ENCODE results near the gene CFAP97D2.

Gene CFAP97D2

DNA sequence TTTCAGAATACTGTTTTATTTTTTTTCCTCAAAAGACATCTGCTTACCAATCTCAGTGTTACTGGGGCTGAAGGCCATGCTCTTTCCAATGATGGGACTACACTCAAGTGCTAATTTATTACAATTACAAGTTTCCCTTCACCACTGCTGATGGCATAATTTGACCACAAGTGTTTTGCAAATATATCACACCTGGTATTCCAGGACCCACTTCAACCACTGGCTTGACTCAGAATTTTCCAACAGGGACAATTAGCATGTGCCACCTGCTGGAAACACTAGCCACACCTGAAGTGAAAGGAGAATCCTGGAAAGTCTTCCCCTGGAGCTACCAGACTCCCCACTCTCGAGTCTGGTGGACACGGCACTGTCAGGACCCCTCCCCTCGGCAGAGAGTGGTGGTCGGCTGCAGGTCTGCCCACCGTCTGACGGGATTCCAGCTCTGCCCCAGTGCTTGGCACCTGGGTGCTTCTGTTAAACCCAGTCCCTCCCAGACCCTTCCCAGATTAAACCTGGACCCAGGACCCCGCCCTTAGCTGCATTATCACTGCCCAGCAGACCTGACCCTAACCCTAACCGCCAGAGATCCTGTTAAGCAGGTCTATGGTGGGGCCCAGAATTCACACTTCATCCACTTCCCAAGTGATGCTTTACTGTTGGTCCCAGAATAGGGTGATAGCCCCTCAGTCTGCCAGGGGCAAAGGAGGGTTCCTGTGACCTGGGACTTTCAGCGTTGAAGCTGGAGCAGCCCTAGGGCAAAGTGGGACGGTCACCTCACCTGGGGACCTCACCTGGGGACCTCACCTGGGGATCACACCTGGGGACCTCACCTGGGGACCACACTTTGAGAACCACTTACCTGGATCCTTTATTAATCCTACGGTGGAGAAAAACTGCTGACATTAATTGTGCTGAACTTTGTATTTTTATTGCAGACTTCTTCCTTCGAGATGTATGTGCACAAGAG lies 29.0 kb upstream of the CFAP97D2 start:
- no peak for TF ChIP-seq SNAI2 (CRISPR knock-in tag; IDR thresholded peaks at IDR 0.05)
- TF ChIP-seq, protein P1, sequence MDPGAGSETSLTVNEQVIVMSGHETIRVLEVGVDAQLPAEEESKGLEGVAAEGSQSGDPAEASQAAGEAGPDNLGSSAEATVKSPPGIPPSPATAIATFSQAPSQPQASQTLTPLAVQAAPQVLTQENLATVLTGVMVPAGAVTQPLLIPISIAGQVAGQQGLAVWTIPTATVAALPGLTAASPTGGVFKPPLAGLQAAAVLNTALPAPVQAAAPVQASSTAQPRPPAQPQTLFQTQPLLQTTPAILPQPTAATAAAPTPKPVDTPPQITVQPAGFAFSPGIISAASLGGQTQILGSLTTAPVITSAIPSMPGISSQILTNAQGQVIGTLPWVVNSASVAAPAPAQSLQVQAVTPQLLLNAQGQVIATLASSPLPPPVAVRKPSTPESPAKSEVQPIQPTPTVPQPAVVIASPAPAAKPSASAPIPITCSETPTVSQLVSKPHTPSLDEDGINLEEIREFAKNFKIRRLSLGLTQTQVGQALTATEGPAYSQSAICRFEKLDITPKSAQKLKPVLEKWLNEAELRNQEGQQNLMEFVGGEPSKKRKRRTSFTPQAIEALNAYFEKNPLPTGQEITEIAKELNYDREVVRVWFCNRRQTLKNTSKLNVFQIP (CRISPR knock-in tag; IDR thresholded peaks at IDR 0.05; ENCODE audit: borderline replicate concordance, low read depth), result no peak
- no peak for TF ChIP-seq PPARA (CRISPR knock-in tag; IDR thresholded peaks at IDR 0.05; ENCODE audit: borderline replicate concordance)
- TF ChIP-seq ARNTL (CRISPR knock-in tag; IDR thresholded peaks at IDR 0.05; ENCODE audit: borderline replicate concordance, low read depth), result no peak
- no peak for TF ChIP-seq ZFP30 (CRISPR knock-in tag; IDR thresholded peaks at IDR 0.05)
- TF ChIP-seq, protein P2, sequence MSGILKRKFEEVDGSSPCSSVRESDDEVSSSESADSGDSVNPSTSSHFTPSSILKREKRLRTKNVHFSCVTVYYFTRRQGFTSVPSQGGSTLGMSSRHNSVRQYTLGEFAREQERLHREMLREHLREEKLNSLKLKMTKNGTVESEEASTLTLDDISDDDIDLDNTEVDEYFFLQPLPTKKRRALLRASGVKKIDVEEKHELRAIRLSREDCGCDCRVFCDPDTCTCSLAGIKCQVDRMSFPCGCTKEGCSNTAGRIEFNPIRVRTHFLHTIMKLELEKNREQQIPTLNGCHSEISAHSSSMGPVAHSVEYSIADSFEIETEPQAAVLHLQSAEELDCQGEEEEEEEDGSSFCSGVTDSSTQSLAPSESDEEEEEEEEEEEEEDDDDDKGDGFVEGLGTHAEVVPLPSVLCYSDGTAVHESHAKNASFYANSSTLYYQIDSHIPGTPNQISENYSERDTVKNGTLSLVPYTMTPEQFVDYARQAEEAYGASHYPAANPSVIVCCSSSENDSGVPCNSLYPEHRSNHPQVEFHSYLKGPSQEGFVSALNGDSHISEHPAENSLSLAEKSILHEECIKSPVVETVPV (CRISPR knock-in tag; IDR thresholded peaks at IDR 0.05), result no peak
- no peak for TF ChIP-seq BACH2 (CRISPR knock-in tag; IDR thresholded peaks at IDR 0.05; ENCODE audit: borderline replicate concordance)
- no peak for TF ChIP-seq GLIS3 (CRISPR knock-in tag; IDR thresholded peaks at IDR 0.05)
- no peak for TF ChIP-seq TCF4 (CRISPR knock-in tag; IDR thresholded peaks at IDR 0.05; ENCODE audit: borderline replicate concordance)
- no peak for TF ChIP-seq CSDC2 (CRISPR knock-in tag; IDR thresholded peaks at IDR 0.05)
- TF ChIP-seq ISL1 (CRISPR knock-in tag; IDR thresholded peaks at IDR 0.05), result no peak
- no peak for TF ChIP-seq RARB (CRISPR knock-in tag; IDR thresholded peaks at IDR 0.05)
- no peak for TF ChIP-seq ZNF8 (CRISPR knock-in tag; IDR thresholded peaks at IDR 0.05)
- TF ChIP-seq, protein P3, sequence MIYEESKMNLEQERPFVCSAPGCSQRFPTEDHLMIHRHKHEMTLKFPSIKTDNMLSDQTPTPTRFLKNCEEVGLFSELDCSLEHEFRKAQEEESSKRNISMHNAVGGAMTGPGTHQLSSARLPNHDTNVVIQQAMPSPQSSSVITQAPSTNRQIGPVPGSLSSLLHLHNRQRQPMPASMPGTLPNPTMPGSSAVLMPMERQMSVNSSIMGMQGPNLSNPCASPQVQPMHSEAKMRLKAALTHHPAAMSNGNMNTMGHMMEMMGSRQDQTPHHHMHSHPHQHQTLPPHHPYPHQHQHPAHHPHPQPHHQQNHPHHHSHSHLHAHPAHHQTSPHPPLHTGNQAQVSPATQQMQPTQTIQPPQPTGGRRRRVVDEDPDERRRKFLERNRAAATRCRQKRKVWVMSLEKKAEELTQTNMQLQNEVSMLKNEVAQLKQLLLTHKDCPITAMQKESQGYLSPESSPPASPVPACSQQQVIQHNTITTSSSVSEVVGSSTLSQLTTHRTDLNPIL (CRISPR knock-in tag; IDR thresholded peaks at IDR 0.05; ENCODE audit: low read depth), result no peak
- TF ChIP-seq TOX (CRISPR knock-in tag; IDR thresholded peaks at IDR 0.05; ENCODE audit: borderline replicate concordance), result no peak
- TF ChIP-seq ZFP3 (CRISPR knock-in tag; IDR thresholded peaks at IDR 0.05), result no peak
- no peak for ATAC-seq

DNA sequence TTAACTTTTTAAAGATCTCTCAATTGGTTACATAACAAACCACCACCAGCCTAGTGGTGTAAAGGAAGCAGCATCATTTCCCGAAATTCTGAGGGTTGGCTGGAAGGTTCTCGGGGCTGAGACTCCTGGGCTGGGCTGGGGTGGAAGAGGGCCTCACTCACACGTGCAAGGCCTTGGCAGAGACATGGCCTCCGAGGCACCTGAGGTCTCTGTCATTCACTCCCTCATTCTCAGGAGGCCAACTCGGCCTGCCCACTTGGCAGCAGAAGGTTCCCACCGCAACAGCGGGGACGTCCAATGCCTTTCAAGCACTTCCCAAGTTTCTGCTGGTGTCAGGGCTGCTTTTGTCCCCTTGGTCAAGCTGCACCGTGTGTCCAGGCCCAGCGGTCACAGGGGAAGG lies 28.0 kb upstream of the CFAP97D2 start:
- no peak for ATAC-seq
- TF ChIP-seq, protein P2 (CRISPR knock-in tag; IDR thresholded peaks at IDR 0.05), result no peak
- TF ChIP-seq, protein P1 (CRISPR knock-in tag; IDR thresholded peaks at IDR 0.05; ENCODE audit: borderline replicate concordance, low read depth), result no peak
- TF ChIP-seq SNAI2 (CRISPR knock-in tag; IDR thresholded peaks at IDR 0.05) (no peak), ISL1 (CRISPR knock-in tag; IDR thresholded peaks at IDR 0.05) (no peak), BACH2 (CRISPR knock-in tag; IDR thresholded peaks at IDR 0.05; ENCODE audit: borderline replicate concordance) (no peak), GLIS3 (CRISPR knock-in tag; IDR thresholded peaks at IDR 0.05) (no peak), ZC3H10 (CRISPR knock-in tag; IDR thresholded peaks at IDR 0.05) (no peak), ESRRG (CRISPR knock-in tag; IDR thresholded peaks at IDR 0.05) (no peak), OSR1 (CRISPR knock-in tag; IDR thresholded peaks at IDR 0.05) (no peak), ZFP3 (CRISPR knock-in tag; IDR thresholded peaks at IDR 0.05) (no peak), CSDC2 (CRISPR knock-in tag; IDR thresholded peaks at IDR 0.05) (no peak)
- TF ChIP-seq, protein P4, sequence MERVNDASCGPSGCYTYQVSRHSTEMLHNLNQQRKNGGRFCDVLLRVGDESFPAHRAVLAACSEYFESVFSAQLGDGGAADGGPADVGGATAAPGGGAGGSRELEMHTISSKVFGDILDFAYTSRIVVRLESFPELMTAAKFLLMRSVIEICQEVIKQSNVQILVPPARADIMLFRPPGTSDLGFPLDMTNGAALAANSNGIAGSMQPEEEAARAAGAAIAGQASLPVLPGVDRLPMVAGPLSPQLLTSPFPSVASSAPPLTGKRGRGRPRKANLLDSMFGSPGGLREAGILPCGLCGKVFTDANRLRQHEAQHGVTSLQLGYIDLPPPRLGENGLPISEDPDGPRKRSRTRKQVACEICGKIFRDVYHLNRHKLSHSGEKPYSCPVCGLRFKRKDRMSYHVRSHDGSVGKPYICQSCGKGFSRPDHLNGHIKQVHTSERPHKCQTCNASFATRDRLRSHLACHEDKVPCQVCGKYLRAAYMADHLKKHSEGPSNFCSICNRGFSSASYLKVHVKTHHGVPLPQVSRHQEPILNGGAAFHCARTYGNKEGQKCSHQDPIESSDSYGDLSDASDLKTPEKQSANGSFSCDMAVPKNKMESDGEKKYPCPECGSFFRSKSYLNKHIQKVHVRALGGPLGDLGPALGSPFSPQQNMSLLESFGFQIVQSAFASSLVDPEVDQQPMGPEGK (CRISPR knock-in tag; IDR thresholded peaks at IDR 0.05; ENCODE audit: borderline replicate concordance), result no peak
